ENCODE results near the gene MAD1L1.

- no peak for TF ChIP-seq CTCF (IDR thresholded peaks at IDR 0.05; ENCODE audit: low read depth, low read length, poor library complexity, severe bottlenecking)
- TF ChIP-seq EZH2phosphoT487 (IDR thresholded peaks at IDR 0.05; ENCODE audit: borderline replicate concordance, low read length): no peak
These were observed 322.6 kb downstream of the MAD1L1 start for GRCh38 chr7:1910081-1910685.
